GM23338 (cell line): ENCODE measurements around the gene RAB33A. TPM values are rescaled to one million over a fixed set of nuclear protein-coding genes. Genes with fewer than 3 reads are reported as not detected.

ENCODE experiments used
- ATAC-seq: fragments of 200-7000 bp; cut with Tn5 transposase; 3 replicates; pipeline ENCODE4 v1.9.1; 2020
- DNase-seq: peaks from one replicate; pipeline ENCODE4 v3.0.0-alpha.2; 2015; ENCODE audit warnings: low spot score
- H2AFZ ChIP-seq: fragments of 200-600 bp; sonication (generic); 2 replicates; pipeline ENCODE4 v1.8.0; 2016; ENCODE audit warnings: antibody characterized with exemption, mild to moderate bottlenecking, moderate library complexity
- H3F3A ChIP-seq: fragments of 200-600 bp; sonication (generic); replicated peaks from 2 replicates; pipeline ENCODE4 v1.8.0; 2017; ENCODE audit warnings: antibody characterized with exemption, mixed run types, low read depth
- H3K27ac ChIP-seq: fragments of 200-600 bp; sonication (generic); 2 replicates; pipeline ENCODE4 v1.6.1; 2016; ENCODE audit warnings: low read depth
- H3K27me3 ChIP-seq: fragments of 200-600 bp; sonication (generic); 2 replicates; pipeline ENCODE4 v1.8.0; 2016; ENCODE audit warnings: mild to moderate bottlenecking, mixed run types, moderate library complexity; ENCODE audit not compliant: insufficient read depth
- H3K36me3 ChIP-seq: fragments of 200-600 bp; sonication (generic); 2 replicates; pipeline ENCODE4 v1.8.0; 2016; ENCODE audit warnings: mild to moderate bottlenecking; ENCODE audit not compliant: insufficient read depth
- H3K4me1 ChIP-seq: fragments of 200-600 bp; sonication (generic); 2 replicates; pipeline ENCODE4 v1.8.0; 2016; ENCODE audit warnings: mild to moderate bottlenecking, moderate library complexity; ENCODE audit not compliant: insufficient read depth
- H3K4me2 ChIP-seq: fragments of 200-600 bp; sonication (generic); 2 replicates; pipeline ENCODE4 v1.7.1; 2017; ENCODE audit warnings: mixed run types
- H3K4me3 ChIP-seq: fragments of 200-600 bp; sonication (generic); 2 replicates; pipeline ENCODE4 v1.6.1; 2016; ENCODE audit warnings: mixed run types
- H3K79me2 ChIP-seq: fragments of 200-600 bp; sonication (generic); replicated peaks from 2 replicates; pipeline ENCODE4 v1.8.0; 2017; ENCODE audit warnings: mild to moderate bottlenecking; ENCODE audit not compliant: insufficient read depth
- H3K9me2 ChIP-seq: fragments of 200-600 bp; sonication (generic); 2 replicates; pipeline ENCODE4 v1.8.0; 2017; ENCODE audit not compliant: insufficient read depth
- H4K20me1 ChIP-seq: fragments of 200-600 bp; sonication (generic); replicated peaks from 2 replicates; pipeline ENCODE4 v1.8.0; 2017; ENCODE audit warnings: mild to moderate bottlenecking; ENCODE audit not compliant: insufficient read depth
- H3K27ac Mint-ChIP-seq: 2 replicates; pipeline ENCODE4 v1.8.0; 2020; ENCODE audit warnings: inconsistent platforms, mild to moderate bottlenecking, moderate library complexity, mixed read lengths
- H3K27me3 Mint-ChIP-seq: 3 replicates; pipeline ENCODE4 v1.8.0; 2022; ENCODE audit warnings: low read depth, mild to moderate bottlenecking, moderate library complexity, mixed read lengths, inconsistent platforms; ENCODE audit not compliant: insufficient read depth, poor library complexity
- H3K36me3 Mint-ChIP-seq: 3 replicates; pipeline ENCODE4 v1.8.0; 2021; ENCODE audit warnings: low read depth, mild to moderate bottlenecking, inconsistent platforms, moderate library complexity, mixed read lengths
- H3K4me1 Mint-ChIP-seq: 3 replicates; pipeline ENCODE4 v1.8.0; 2020; ENCODE audit warnings: mild to moderate bottlenecking, inconsistent platforms, mixed read lengths
- H3K4me3 Mint-ChIP-seq: 3 replicates; pipeline ENCODE4 v1.8.0; 2021; ENCODE audit warnings: moderate library complexity, mild to moderate bottlenecking, inconsistent platforms, mixed read lengths
- H3K9me3 Mint-ChIP-seq: 3 replicates; pipeline ENCODE4 v1.8.0; 2020; ENCODE audit warnings: moderate library complexity, mild to moderate bottlenecking, inconsistent platforms, mixed read lengths
- ETS1 ChIP-seq: IDR thresholded peaks from 2 replicates; pipeline ENCODE4 v1.6.1; 2016; ENCODE audit warnings: antibody characterized with exemption
- EZH2 ChIP-seq: fragments of 200-600 bp; sonication (generic); IDR thresholded peaks from one replicate; pipeline ENCODE4 v1.8.0; 2017; ENCODE audit warnings: antibody characterized with exemption, mild to moderate bottlenecking, low read depth; ENCODE audit not compliant: unreplicated experiment
- EZH2phosphoT487 ChIP-seq: fragments of 200-600 bp; sonication (generic); IDR thresholded peaks from one replicate; pipeline ENCODE4 v1.8.1; 2018; ENCODE audit warnings: antibody characterized with exemption; ENCODE audit not compliant: unreplicated experiment
- JUNB ChIP-seq: IDR thresholded peaks from one replicate; pipeline ENCODE4 v1.6.1; 2016; ENCODE audit warnings: antibody characterized with exemption; ENCODE audit not compliant: unreplicated experiment
- NANOG ChIP-seq: IDR thresholded peaks from 2 replicates; pipeline ENCODE4 v1.6.1; 2016; ENCODE audit warnings: antibody characterized with exemption, borderline replicate concordance
- REST ChIP-seq: IDR thresholded peaks from one replicate; pipeline ENCODE4 v1.6.1; 2018; ENCODE audit warnings: antibody characterized with exemption; ENCODE audit not compliant: unreplicated experiment
- ZNF462 ChIP-seq: fragments of 250-450 bp; sonication (Bioruptor Pico); IDR thresholded peaks from 2 replicates; pipeline ENCODE4 v1.5.0; 2020; ENCODE audit warnings: mild to moderate bottlenecking, moderate library complexity
- polyA plus RNA-seq: library from polyadenylated mRNA; unstranded; fragments of >200 nt; fragmentation: Nextera tagmentation; extraction: Ambion mirVana; gene quantifications from 2 replicates; pipeline ENCODE4 v1.2.1, GENCODE V29; 2016
- total RNA-seq: library from RNA; depleted of rRNA; stranded (reverse); fragments of >200 nt; shearing (Covaris generic); gene quantifications from 2 replicates; pipeline ENCODE4 v1.2.3, GENCODE V29; 2014

The RAB33A gene
- total and polyA plus RNA-seq, 2 experiments from 2014 or later, result 5.5 to 6.5 TPM

- no peak for TF ChIP-seq NANOG
- no peak for TF ChIP-seq ETS1
- no peak for TF ChIP-seq EZH2phosphoT487
- TF ChIP-seq JUNB, result no peak
Measured at GRCh38 chrX:130184857-130185256, 13.1 kb downstream of the RAB33A start (continued).

- ATAC-seq, result no peak
- H3K4me3 Mint-ChIP-seq, result no peak overlapping the region
- no peak for DNase-seq
- H3K27me3 ChIP-seq, result no peaks in the 10 kb centered on the region
- no peaks in the 10 kb centered on the region for H3K79me2 ChIP-seq
- no peaks in the 10 kb centered on the region for H3K9me3 Mint-ChIP-seq
- no peak overlapping the region for H2AFZ ChIP-seq
- H3K36me3 Mint-ChIP-seq, result no peaks in the 10 kb centered on the region
- H3K4me1 ChIP-seq, result no peaks in the 10 kb centered on the region
- no peak overlapping the region for H3K4me2 ChIP-seq
- H3K36me3 ChIP-seq, result no peaks in the 10 kb centered on the region
- no peak overlapping the region for H3K4me3 ChIP-seq
- H3K9me2 ChIP-seq, result no peaks in the 10 kb centered on the region
- H4K20me1 ChIP-seq, result no peaks in the 10 kb centered on the region
- H3K27ac Mint-ChIP-seq, result no peak overlapping the region
- no peak overlapping the region for H3K27ac ChIP-seq
- TF ChIP-seq ZNF462 (no peak), EZH2 (no peak), REST (no peak)
- H3K4me1 Mint-ChIP-seq, result no peaks in the 10 kb centered on the region
- no peaks in the 10 kb centered on the region for H3F3A ChIP-seq
- H3K27me3 Mint-ChIP-seq, result peaks cover 6% of the 10 kb centered on the region
Measured at GRCh38 chrX:130186651-130187050, 14.9 kb downstream of the RAB33A start.
